Stimulated activated CD8-positive, alpha-beta memory T cell treated with anti-CD3 and anti-CD28 coated beads, Interleukin-7, amount 100 ng/mL, for 48 hours (primary cell): ENCODE results near the gene HELT.
"Not testable (repeated sequence)": the region's sequence is repeated elsewhere in the genome, so short reads cannot be mapped to it uniquely, and the experiment has no call there.

Experiments used
- DNase-seq, 2 donors: peaks; one replicate each; pipeline ENCODE4 v3.0.0-alpha.2; 2020; ENCODE audit warnings: low read depth in 1 of 2; ENCODE audit errors: extremely low read depth in 1 of 2

The HELT gene

GRCh38 chr4:185035284-185035683 lies 17.0 kb downstream of the HELT start:
- no peak for DNase-seq

- DNase-seq, result no peak
Observed at GRCh38 chr4:185036019-185036418, 17.7 kb downstream of the HELT start.

- no peak for DNase-seq
Observed at GRCh38 chr4:185036842-185037241, 18.6 kb downstream of the HELT start.

GRCh38 chr4:185039508-185040273 lies 21.4 kb downstream of the HELT start:
- peak in 1 of 2 donors; percentile 14 for DNase-seq

- no peak for DNase-seq
Observed at GRCh38 chr4:185040523-185040922, 22.2 kb downstream of the HELT start.

- not testable (repeated sequence) for DNase-seq
Observed at GRCh38 chr4:185050286-185050685, 32.0 kb downstream of the HELT start.

GRCh38 chr4:185051283-185051682 lies 33.0 kb downstream of the HELT start:
- not testable (repeated sequence) for DNase-seq

GRCh38 chr4:185053746-185054145 lies 35.5 kb downstream of the HELT start:
- DNase-seq, result no peak

- no peak for DNase-seq
Observed at GRCh38 chr4:185054272-185054671, 36.0 kb downstream of the HELT start.

GRCh38 chr4:185054886-185055285 lies 36.6 kb downstream of the HELT start:
- DNase-seq, result no peak

- DNase-seq, result no peak
Observed at GRCh38 chr4:185061610-185062009, 43.3 kb downstream of the HELT start.

- no peak for DNase-seq
Observed at GRCh38 chr4:185062606-185063005, 44.3 kb downstream of the HELT start.

- DNase-seq, result no peak
Observed at GRCh38 chr4:185066179-185066578, 47.9 kb downstream of the HELT start.

GRCh38 chr4:185068837-185069236 lies 50.5 kb downstream of the HELT start:
- DNase-seq, result no peak
